Activated CD4-positive, alpha-beta T cell treated with anti-CD3 and anti-CD28 coated beads, Interleukin-2, amount 50 U/mL, for 48 hours (primary cell): ENCODE measurements around the gene PRKAG2.

Experiments
- DNase-seq, 2 experiments: peaks; one replicate each; pipeline ENCODE4 v3.0.0-alpha.2; 2020

Gene PRKAG2

GRCh38 chr7:151629713-151630272 lies 247.1 kb downstream of the PRKAG2 start:
- DNase-seq: no peak

- no peak for DNase-seq
Measured at GRCh38 chr7:151628846-151629604, 247.9 kb downstream of the PRKAG2 start.

DNA sequence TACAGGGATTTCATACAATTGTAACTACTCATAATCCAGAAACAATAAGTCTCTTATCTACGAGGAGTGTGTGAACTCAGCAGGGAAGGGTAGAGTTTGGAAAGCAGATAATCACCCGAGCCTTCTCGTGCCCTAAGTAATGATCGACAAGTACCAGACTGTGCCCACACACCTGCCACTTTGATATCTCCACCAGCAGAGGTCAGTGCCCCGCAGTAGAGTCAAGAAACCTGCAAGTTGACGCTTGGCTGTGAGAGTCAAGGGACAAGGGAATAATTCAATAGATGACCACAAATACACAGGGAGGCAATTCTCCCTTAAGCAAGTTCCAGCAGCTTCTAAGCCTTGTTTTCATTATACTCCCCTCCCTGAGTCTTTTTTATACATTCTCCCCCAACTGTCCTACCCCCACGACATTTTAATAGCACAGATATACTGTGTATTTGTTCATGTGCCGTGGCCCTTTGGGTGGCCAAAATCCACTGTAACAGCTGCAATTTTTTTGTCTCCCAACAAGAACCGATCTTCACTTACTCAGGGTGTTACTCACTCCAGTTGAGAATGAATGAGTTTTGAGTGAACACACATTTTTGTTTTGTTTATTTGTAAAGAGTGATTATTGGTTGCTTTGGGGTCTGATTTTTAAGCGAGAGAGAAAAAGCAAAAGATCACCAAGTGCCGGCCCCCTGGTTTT lies 250.3 kb downstream of the PRKAG2 start:
- DNase-seq: peak; percentile 7 to 33

DNA sequence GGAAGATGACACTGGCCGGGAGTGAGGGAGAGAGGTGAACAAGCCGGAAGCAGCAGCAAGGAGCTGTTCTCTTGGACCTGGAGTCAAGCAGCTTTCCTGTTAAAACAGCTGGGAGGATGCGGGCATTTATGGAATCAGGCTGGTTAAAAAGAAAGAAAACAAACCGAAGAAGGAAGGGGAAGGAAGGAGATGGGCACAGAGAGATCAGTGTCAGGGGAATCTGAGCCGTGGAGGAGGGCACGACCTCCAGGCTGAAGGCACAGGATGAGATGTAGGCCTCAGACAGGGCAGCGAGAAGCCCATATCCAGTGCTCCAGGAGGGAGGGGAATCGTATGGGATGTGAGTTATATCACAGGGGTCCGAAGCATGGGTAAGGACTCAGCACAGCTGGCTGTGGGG lies 251.3 kb downstream of the PRKAG2 start:
- DNase-seq: no peak

DNA sequence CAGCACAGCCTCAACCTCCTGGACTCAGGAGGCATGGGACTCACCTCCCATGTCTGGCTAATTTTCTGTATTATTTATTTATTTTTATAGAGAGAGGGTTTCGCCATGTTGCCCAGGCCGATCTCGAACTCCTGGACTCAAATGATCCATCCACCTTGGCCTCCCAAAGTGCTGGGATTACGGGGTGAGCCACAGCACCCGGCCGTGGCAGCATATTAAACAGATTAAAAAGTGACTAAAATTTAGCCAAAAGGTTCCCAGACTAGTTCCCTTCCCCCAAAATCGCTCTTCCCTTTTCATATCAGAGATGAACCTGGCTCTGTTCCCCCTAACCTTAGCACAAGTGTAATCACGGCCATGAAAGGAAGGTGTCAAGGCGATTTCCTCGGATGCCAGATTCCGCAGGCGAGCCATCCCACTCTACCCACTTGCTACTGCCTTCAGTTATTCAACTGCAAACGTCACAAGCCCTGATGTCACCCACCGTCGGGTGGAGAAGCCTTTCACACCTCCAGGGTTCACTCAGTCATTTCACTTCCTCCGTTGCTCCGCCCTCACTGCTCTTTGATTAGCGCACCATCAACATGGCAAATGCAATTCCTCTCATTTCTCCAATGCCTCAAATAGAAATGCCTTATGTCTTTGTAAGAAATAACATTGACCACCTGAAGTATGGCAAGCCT lies 252.5 kb downstream of the PRKAG2 start:
- no peak for DNase-seq

GRCh38 chr7:151623766-151624165 lies 253.1 kb downstream of the PRKAG2 start:
- DNase-seq: no peak

GRCh38 chr7:151621961-151622360 lies 255.0 kb downstream of the PRKAG2 start:
- no peak for DNase-seq

DNA sequence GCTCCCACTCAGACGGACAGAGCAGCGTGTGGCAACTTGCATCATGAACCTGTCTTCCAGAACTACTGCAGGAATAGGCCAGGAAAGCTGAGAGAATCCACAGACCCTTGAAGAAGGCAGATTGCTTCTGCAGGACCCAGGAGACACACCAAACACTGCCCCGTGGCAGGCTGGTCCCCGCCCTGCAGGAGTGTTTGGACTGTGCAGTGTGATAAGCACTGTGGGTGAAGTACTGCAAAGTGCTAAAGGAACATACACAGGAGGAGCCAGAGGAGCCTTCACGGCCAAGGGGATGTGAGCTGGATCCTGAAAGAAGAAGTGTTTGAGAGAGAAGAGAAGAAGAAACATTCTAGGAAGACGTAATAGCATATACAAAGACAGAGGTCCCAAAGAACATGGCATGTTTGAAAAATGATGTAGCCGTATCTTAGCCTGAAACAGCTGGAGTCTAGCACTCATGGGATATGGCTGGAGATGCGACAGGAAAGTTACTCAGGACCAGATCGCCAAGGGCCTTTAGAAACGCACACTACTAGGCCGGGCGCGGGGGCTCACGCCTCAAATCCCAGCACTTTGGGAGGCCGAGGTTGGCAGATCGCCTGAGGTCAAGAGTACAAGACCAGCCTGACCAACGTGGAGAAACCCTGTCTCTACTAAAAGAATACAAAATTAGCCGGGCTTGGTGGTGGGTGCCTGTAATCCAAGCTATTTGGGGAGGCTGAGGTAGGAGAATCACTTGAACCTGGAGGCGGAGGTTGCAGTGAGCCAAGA lies 260.3 kb downstream of the PRKAG2 start:
- no peak for DNase-seq

GRCh38 chr7:151615784-151616183 lies 261.1 kb downstream of the PRKAG2 start:
- DNase-seq: no peak

DNA sequence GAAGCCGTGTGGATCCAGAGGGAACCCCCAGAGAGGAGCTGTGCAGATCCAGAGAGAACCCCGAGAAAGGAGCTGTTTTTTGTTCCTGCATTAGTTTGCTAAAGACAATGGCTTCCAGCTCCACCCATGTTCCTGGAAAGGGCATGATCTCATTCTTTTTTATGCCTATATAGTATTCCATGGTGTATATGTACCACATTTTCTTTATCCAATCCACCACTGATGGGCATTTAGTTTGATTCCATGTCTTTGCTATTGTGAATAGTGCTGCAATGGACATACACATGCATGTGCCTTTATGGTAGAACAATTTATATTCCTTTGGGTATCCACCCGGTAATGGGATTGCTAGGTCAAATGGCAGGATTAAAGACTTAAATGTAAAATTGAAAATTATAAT lies 261.9 kb downstream of the PRKAG2 start:
- no peak for DNase-seq

- no peak for DNase-seq
Measured at GRCh38 chr7:151614019-151614418, 262.9 kb downstream of the PRKAG2 start.

- no peak for DNase-seq
Measured at GRCh38 chr7:151611878-151612277, 265.0 kb downstream of the PRKAG2 start.

- no peak for DNase-seq
Measured at GRCh38 chr7:151611041-151611440, 265.9 kb downstream of the PRKAG2 start.

- no peak for DNase-seq
Measured at GRCh38 chr7:151608031-151608551, 268.8 kb downstream of the PRKAG2 start.

- no peak for DNase-seq
Measured at GRCh38 chr7:151607464-151607867, 269.4 kb downstream of the PRKAG2 start.

- no peak for DNase-seq
Measured at GRCh38 chr7:151603951-151604350, 273.0 kb downstream of the PRKAG2 start.

GRCh38 chr7:151601521-151602305 lies 275.2 kb downstream of the PRKAG2 start:
- no peak for DNase-seq

DNA sequence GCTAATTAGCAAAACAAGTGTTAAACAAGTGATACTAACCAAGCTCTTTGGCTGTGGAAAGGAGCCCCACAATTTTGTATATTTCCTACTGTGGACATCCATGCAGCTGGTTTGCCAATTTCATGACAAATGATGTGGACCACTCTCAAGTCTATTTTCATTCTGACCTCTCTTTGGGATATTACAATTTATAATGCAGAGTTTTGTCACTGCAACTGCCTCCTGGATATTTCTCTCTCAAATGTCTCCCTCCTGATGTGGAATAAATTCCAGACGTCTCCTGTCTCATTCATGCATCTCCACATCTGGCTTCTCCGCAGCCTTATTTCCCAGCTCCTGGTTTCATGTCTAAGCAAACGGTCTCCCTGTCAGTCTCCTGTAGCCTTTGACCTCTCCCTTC lies 276.6 kb downstream of the PRKAG2 start:
- no peak for DNase-seq

DNA sequence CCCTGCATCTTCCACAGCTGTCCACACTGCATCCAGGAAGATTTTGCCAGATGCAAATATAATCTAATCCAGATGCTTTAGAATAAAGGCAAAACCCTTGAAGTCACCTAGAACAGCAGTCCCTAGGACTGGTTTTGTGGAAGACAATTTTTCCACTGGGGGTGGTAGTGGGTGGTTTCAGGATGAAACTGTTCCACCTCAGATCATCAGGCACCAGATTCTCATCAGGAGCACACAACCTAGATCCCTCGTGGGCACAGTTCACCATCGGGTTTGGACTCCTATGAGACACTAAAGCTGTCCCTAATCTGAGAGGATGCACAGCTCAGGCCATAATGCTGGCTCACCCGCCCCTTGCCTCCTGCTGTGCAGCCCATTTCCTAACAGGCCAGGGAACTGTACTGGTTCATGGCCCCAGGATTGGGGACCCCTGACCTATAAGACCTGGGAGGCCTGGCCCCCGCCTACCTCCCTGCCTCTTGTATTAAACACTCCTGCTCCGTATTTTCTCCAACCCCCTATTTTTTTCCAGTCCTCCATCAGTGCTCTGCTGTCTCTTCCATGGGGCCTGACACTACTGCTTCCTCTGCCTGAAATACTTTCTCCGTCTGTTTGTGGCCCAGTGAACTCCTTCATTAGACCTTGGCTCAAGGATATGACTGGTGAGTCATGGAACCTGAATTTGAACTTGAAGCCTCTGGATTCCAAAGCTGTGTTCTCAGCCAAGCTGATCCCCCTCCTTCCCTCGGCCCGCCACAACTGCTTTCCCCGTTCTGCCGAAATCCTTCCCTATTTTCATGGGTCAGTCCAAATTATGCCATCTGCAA lies 277.3 kb downstream of the PRKAG2 start:
- DNase-seq: peak; percentile 10 to 36

- DNase-seq: no peak
Measured at GRCh38 chr7:151597541-151598444, 279.1 kb downstream of the PRKAG2 start.
